KMS-11 (cell line): ENCODE results near the gene HNRNPCL1.

ENCODE experiments used
- H2AFZ ChIP-seq: fragments of 200-600 bp; sonication (generic); 2 replicates; pipeline ENCODE4 v1.6.1; 2016; ENCODE audit warnings: antibody characterized with exemption, mixed run types, low read depth
- H3K27ac ChIP-seq: fragments of 200-600 bp; sonication (generic); 2 replicates; pipeline ENCODE4 v1.6.1; 2016; ENCODE audit warnings: mild to moderate bottlenecking, mixed run types
- H3K27me3 ChIP-seq: fragments of 200-600 bp; sonication (generic); 2 replicates; pipeline ENCODE4 v1.6.1; 2017; ENCODE audit warnings: mild to moderate bottlenecking, low read depth, mixed run types, moderate library complexity; ENCODE audit not compliant: insufficient read depth
- H3K36me3 ChIP-seq: fragments of 200-600 bp; sonication (generic); 2 replicates; pipeline ENCODE4 v1.6.1; 2017; ENCODE audit warnings: mild to moderate bottlenecking, mixed run types; ENCODE audit not compliant: insufficient read depth
- H3K4me1 ChIP-seq: fragments of 200-600 bp; sonication (generic); 2 replicates; pipeline ENCODE4 v1.6.1; 2016; ENCODE audit warnings: mild to moderate bottlenecking, low read depth, mixed run types; ENCODE audit not compliant: poor library complexity, severe bottlenecking
- H3K4me2 ChIP-seq: fragments of 200-600 bp; sonication (generic); 2 replicates; pipeline ENCODE4 v1.7.0; 2016; ENCODE audit warnings: mild to moderate bottlenecking, mixed run types
- H3K4me3 ChIP-seq: fragments of 200-600 bp; sonication (generic); IDR thresholded peaks from 2 replicates; pipeline ENCODE4 v1.6.1; 2017; ENCODE audit warnings: low read depth, low read length, mixed read lengths; ENCODE audit not compliant: insufficient read depth
- H3K79me2 ChIP-seq: fragments of 200-600 bp; sonication (generic); 2 replicates; pipeline ENCODE4 v1.6.1; 2016; ENCODE audit warnings: low read depth, mixed run types; ENCODE audit not compliant: insufficient read depth
- H3K9ac ChIP-seq: fragments of 200-600 bp; sonication (generic); 2 replicates; pipeline ENCODE4 v1.6.1; 2016; ENCODE audit warnings: mild to moderate bottlenecking, mixed run types
- H4K20me1 ChIP-seq: fragments of 200-600 bp; sonication (generic); 2 replicates; pipeline ENCODE4 v1.6.1; 2016; ENCODE audit warnings: mild to moderate bottlenecking, mixed run types; ENCODE audit not compliant: insufficient read depth
- TF ChIP-seq, protein P1 (sequence below): fragments of 200-600 bp; sonication (generic); conservative IDR thresholded peaks from 2 replicates; pipeline ENCODE4 v1.6.1; 2017; ENCODE audit warnings: low read depth, mild to moderate bottlenecking, antibody characterized with exemption, low read length, moderate library complexity, mixed read lengths

The HNRNPCL1 gene

DNA sequence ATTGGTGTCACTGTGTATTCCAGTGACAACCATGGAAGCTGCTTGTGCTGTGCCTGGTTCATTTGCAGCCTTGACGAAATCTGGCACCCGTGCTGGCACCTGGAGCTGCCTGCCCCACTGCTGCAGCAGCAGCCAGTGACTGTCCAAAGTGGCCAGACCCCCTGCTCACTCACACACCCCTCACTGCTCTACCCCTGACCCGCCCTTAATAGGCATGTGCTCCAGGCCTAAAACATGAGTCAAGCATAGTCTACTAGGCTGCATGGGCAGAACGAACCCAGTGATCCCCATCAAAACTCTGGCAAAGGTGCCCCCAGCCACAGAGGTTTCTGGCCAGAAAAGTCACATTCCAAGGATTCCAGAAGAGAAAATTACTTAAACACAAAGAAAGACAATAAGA, 49.6 kb downstream of the HNRNPCL1 start:
- Histone ChIP-seq H3K4me1 (no peaks in the 10 kb centered on the region), H3K4me3 (no peak overlapping the region)
- TF ChIP-seq, protein P1, sequence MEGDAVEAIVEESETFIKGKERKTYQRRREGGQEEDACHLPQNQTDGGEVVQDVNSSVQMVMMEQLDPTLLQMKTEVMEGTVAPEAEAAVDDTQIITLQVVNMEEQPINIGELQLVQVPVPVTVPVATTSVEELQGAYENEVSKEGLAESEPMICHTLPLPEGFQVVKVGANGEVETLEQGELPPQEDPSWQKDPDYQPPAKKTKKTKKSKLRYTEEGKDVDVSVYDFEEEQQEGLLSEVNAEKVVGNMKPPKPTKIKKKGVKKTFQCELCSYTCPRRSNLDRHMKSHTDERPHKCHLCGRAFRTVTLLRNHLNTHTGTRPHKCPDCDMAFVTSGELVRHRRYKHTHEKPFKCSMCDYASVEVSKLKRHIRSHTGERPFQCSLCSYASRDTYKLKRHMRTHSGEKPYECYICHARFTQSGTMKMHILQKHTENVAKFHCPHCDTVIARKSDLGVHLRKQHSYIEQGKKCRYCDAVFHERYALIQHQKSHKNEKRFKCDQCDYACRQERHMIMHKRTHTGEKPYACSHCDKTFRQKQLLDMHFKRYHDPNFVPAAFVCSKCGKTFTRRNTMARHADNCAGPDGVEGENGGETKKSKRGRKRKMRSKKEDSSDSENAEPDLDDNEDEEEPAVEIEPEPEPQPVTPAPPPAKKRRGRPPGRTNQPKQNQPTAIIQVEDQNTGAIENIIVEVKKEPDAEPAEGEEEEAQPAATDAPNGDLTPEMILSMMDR, result no peak

More for the DNA sequence above, 49.6 kb downstream of the HNRNPCL1 start:
- Histone ChIP-seq H2AFZ (no peak overlapping the region), H3K79me2 (no peaks in the 10 kb centered on the region), H4K20me1 (no peaks in the 10 kb centered on the region), H3K36me3 (no peaks in the 10 kb centered on the region), H3K4me2 (no peak overlapping the region), H3K27me3 (no peaks in the 10 kb centered on the region), H3K9ac (no peak overlapping the region), H3K27ac (no peak overlapping the region)
